Prostate gland (tissue), 2 donors: ENCODE results near the gene ETNPPL.

ENCODE experiments used
- POLR2A ChIP-seq: fragments of 450-650 bp; IDR thresholded peaks from one replicate; pipeline ENCODE4 v1.6.1; 2016; ENCODE audit warnings: antibody characterized with exemption, mild to moderate bottlenecking
- TF ChIP-seq, protein P1 (sequence below), 4 experiments: fragments of 200-600 bp in 2 of 4; fragments of 450-650 bp in 2 of 4; sonication (generic) in 2 of 4; IDR thresholded peaks; 1 replicate in 3 of 4; 2 replicates in 1 of 4; pipeline ENCODE4 v1.5.1; 2016 to 2019; ENCODE audit warnings: antibody characterized with exemption in 4 of 4, mild to moderate bottlenecking in 2 of 4, moderate library complexity in 2 of 4

- TF ChIP-seq, protein P1, sequence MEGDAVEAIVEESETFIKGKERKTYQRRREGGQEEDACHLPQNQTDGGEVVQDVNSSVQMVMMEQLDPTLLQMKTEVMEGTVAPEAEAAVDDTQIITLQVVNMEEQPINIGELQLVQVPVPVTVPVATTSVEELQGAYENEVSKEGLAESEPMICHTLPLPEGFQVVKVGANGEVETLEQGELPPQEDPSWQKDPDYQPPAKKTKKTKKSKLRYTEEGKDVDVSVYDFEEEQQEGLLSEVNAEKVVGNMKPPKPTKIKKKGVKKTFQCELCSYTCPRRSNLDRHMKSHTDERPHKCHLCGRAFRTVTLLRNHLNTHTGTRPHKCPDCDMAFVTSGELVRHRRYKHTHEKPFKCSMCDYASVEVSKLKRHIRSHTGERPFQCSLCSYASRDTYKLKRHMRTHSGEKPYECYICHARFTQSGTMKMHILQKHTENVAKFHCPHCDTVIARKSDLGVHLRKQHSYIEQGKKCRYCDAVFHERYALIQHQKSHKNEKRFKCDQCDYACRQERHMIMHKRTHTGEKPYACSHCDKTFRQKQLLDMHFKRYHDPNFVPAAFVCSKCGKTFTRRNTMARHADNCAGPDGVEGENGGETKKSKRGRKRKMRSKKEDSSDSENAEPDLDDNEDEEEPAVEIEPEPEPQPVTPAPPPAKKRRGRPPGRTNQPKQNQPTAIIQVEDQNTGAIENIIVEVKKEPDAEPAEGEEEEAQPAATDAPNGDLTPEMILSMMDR (IDR thresholded peaks at IDR 0.05) = no peak
- TF ChIP-seq POLR2A = no peak
Measured at GRCh38 chr4:108751321-108751720, 11.5 kb downstream of the ETNPPL start.
